ENCODE data around the gene OPN4. TPM values are rescaled to one million over a fixed set of nuclear protein-coding genes. Genes with fewer than 3 reads are reported as not detected.

The OPN4 gene
- not detected for total RNA-seq
- not detected for total RNA-seq (2013)

- Mint-ChIP-seq H3K9me3 (no peaks in the 10 kb centered on the region), H3K27ac (no peak within 1 kb of the TSS), H3K36me3 (no peaks in the 10 kb centered on the region), H3K4me1 (no peaks in the 10 kb centered on the region), H3K27me3 (ENCODE audit: low read depth in 2 of 2) (no peaks in the 10 kb centered on the region), H3K4me3 (no peak within 1 kb of the TSS)
- ATAC-seq (no peak), DNase-seq (no peak)
- Histone ChIP-seq H3K27me3 (ENCODE audit: control insufficient read depth, insufficient read depth, low read length) (no peaks in the 10 kb centered on the region), H3K4me3 (ENCODE audit: low read length) (no peak within 1 kb of the TSS), H3K36me3 (ENCODE audit: control insufficient read depth, insufficient read depth, low read length) (no peaks in the 10 kb centered on the region), H3K4me1 (ENCODE audit: control insufficient read depth, insufficient read depth, low read length) (no peaks in the 10 kb centered on the region), H3K9me3 (ENCODE audit: control insufficient read depth, insufficient read depth, low read length) (no peaks in the 10 kb centered on the region), H3K27ac (ENCODE audit: low read length) (no peak within 1 kb of the TSS)
- TF ChIP-seq CTCF (IDR thresholded peaks at IDR 0.05): no peak
- WGBS (ENCODE audit: insufficient coverage): 89% methylated on average over 17 of the region's 17 CpGs
- intact Hi-C loops (cut with micrococcal nuclease): no loop called here
Measured at GRCh38 chr10:86654411-86655172, at the start of gene OPN4. OPN4 (plus strand) TSS chr10:86654547; CDS start chr10:86654784, 237 bp downstream.

GRCh38 chr10:86607674-86608073, 46.7 kb upstream of the OPN4 start:
- DNase-seq (no peak), ATAC-seq (no peak)
- H3K4me1 ChIP-seq (ENCODE audit: control insufficient read depth, insufficient read depth, low read length): no peaks in the 10 kb centered on the region
- peaks cover 2% of the 10 kb centered on the region for H3K27me3 ChIP-seq (ENCODE audit: control insufficient read depth, insufficient read depth, low read length)
- no peak overlapping the region for H3K27ac ChIP-seq (ENCODE audit: low read length)
- Mint-ChIP-seq H3K4me1 (no peaks in the 10 kb centered on the region), H3K27me3 (ENCODE audit: low read depth in 2 of 2) (peaks cover 19 to 26% of the 10 kb centered on the region in 2 donors), H3K36me3 (no peaks in the 10 kb centered on the region), H3K9me3 (no peaks in the 10 kb centered on the region), H3K27ac (no peak overlapping the region), H3K4me3 (no peak overlapping the region)
- H3K36me3 ChIP-seq (ENCODE audit: control insufficient read depth, insufficient read depth, low read length): no peaks in the 10 kb centered on the region
- H3K4me3 ChIP-seq (ENCODE audit: low read length): no peak overlapping the region
- no peaks in the 10 kb centered on the region for H3K9me3 ChIP-seq (ENCODE audit: control insufficient read depth, insufficient read depth, low read length)
- intact Hi-C loops (cut with micrococcal nuclease): no loop called here
- no peak for TF ChIP-seq CTCF (IDR thresholded peaks at IDR 0.05)

- no peak for ATAC-seq
- Mint-ChIP-seq H3K27me3 (ENCODE audit: low read depth in 2 of 2) (peaks cover 17 to 21% of the 10 kb centered on the region in 2 donors), H3K4me1 (no peaks in the 10 kb centered on the region), H3K27ac (no peak overlapping the region), H3K4me3 (no peak overlapping the region), H3K36me3 (no peaks in the 10 kb centered on the region), H3K9me3 (no peaks in the 10 kb centered on the region)
- H3K27me3 ChIP-seq (ENCODE audit: control insufficient read depth, insufficient read depth, low read length): peaks cover 2% of the 10 kb centered on the region
- no peak overlapping the region for H3K27ac ChIP-seq (ENCODE audit: low read length)
- no peak for DNase-seq
- no peaks in the 10 kb centered on the region for H3K9me3 ChIP-seq (ENCODE audit: control insufficient read depth, insufficient read depth, low read length)
- no peak overlapping the region for H3K4me3 ChIP-seq (ENCODE audit: low read length)
- TF ChIP-seq CTCF (IDR thresholded peaks at IDR 0.05): no peak
- H3K36me3 ChIP-seq (ENCODE audit: control insufficient read depth, insufficient read depth, low read length): no peaks in the 10 kb centered on the region
- intact Hi-C loops (cut with micrococcal nuclease): no loop called here
- no peaks in the 10 kb centered on the region for H3K4me1 ChIP-seq (ENCODE audit: control insufficient read depth, insufficient read depth, low read length)
Measured at GRCh38 chr10:86609920-86610319, 44.4 kb upstream of the OPN4 start.

- Mint-ChIP-seq H3K27me3 (ENCODE audit: low read depth in 2 of 2) (peaks cover 14 to 21% of the 10 kb centered on the region in 2 donors), H3K27ac (no peak overlapping the region), H3K4me1 (no peaks in the 10 kb centered on the region), H3K36me3 (no peaks in the 10 kb centered on the region), H3K9me3 (peaks cover 3 to 4% of the 10 kb centered on the region in 2 donors), H3K4me3 (no peak overlapping the region)
- Histone ChIP-seq H3K4me1 (ENCODE audit: control insufficient read depth, insufficient read depth, low read length) (no peaks in the 10 kb centered on the region), H3K36me3 (ENCODE audit: control insufficient read depth, insufficient read depth, low read length) (no peaks in the 10 kb centered on the region), H3K9me3 (ENCODE audit: control insufficient read depth, insufficient read depth, low read length) (no peaks in the 10 kb centered on the region), H3K4me3 (ENCODE audit: low read length) (no peak overlapping the region), H3K27me3 (ENCODE audit: control insufficient read depth, insufficient read depth, low read length) (peaks cover 2% of the 10 kb centered on the region), H3K27ac (ENCODE audit: low read length) (no peak overlapping the region)
- ATAC-seq (no peak), DNase-seq (no peak)
- intact Hi-C loops (cut with micrococcal nuclease): no loop called here
- WGBS (ENCODE audit: insufficient coverage): 100% methylated on average over 1 of the region's 1 CpG
- TF ChIP-seq CTCF (IDR thresholded peaks at IDR 0.05): no peak
Measured at GRCh38 chr10:86611386-86611785, 43.0 kb upstream of the OPN4 start.
